Testis (tissue), 2 donors: ENCODE measurements around the gene TNNC2.

Experiments used
- CTCF ChIP-seq, 3 experiments: fragments of 450-650 bp in 2 of 3; fragments of 200-600 bp in 1 of 3; sonication (generic) in 1 of 3; IDR thresholded peaks; one replicate each; pipeline ENCODE4 v1.5.1; 2016 to 2019; ENCODE audit warnings: antibody characterized with exemption in 3 of 3, mild to moderate bottlenecking in 2 of 3, moderate library complexity in 1 of 3
- POLR2A ChIP-seq: fragments of 450-650 bp; IDR thresholded peaks from one replicate; pipeline ENCODE4 v1.6.1; 2017; ENCODE audit warnings: antibody characterized with exemption, mild to moderate bottlenecking, moderate library complexity

- TF ChIP-seq CTCF (IDR thresholded peaks at IDR 0.05) (no peak), POLR2A (no peak)
These were observed 25.3 kb downstream of the TNNC2 start for GRCh38 chr20:45801851-45802250.
